HG03439 (cell line): ENCODE results near the gene ZNF488.
"Not testable (repeated sequence)": the region's sequence is repeated elsewhere in the genome, so short reads cannot be mapped to it uniquely, and the experiment has no call there.

Source experiments
- ATAC-seq: cut with Tn5 transposase; IDR thresholded peaks from one replicate; pipeline ENCODE4 v1.9.1; 2021; ENCODE audit warnings: mild to moderate bottlenecking, moderate library complexity; ENCODE audit not compliant: unreplicated experiment

Gene ZNF488

GRCh38 chr10:47410271-47410670 lies 26.2 kb upstream of the ZNF488 start:
- ATAC-seq: no peak

GRCh38 chr10:47409866-47410256 lies 25.8 kb upstream of the ZNF488 start:
- no peak for ATAC-seq

- ATAC-seq: no peak
Measured at GRCh38 chr10:47409171-47409865, 25.2 kb upstream of the ZNF488 start.

- no peak for ATAC-seq
Measured at GRCh38 chr10:47408606-47409005, 24.5 kb upstream of the ZNF488 start.

- no peak for ATAC-seq
Measured at GRCh38 chr10:47406870-47407691, 23.0 kb upstream of the ZNF488 start.

GRCh38 chr10:47406548-47406869 lies 22.4 kb upstream of the ZNF488 start:
- ATAC-seq: no peak

- no peak for ATAC-seq
Measured at GRCh38 chr10:47405857-47406547, 21.9 kb upstream of the ZNF488 start.

- ATAC-seq: no peak
Measured at GRCh38 chr10:47404937-47405336, 20.8 kb upstream of the ZNF488 start.

GRCh38 chr10:47404446-47404845 lies 20.4 kb upstream of the ZNF488 start:
- no peak for ATAC-seq

- no peak for ATAC-seq
Measured at GRCh38 chr10:47403446-47404318, 19.6 kb upstream of the ZNF488 start.

GRCh38 chr10:47402641-47403301 lies 18.7 kb upstream of the ZNF488 start:
- no peak for ATAC-seq

- no peak for ATAC-seq
Measured at GRCh38 chr10:47401874-47402640, 18.0 kb upstream of the ZNF488 start.

- no peak for ATAC-seq
Measured at GRCh38 chr10:47401210-47401609, 17.1 kb upstream of the ZNF488 start.

- ATAC-seq: no peak
Measured at GRCh38 chr10:47400786-47401185, 16.7 kb upstream of the ZNF488 start.

GRCh38 chr10:47400251-47400650 lies 16.2 kb upstream of the ZNF488 start:
- ATAC-seq: no peak

- no peak for ATAC-seq
Measured at GRCh38 chr10:47397256-47397655, 13.2 kb upstream of the ZNF488 start.

- no peak for ATAC-seq
Measured at GRCh38 chr10:47396311-47396717, 12.2 kb upstream of the ZNF488 start.

- no peak for ATAC-seq
Measured at GRCh38 chr10:47389619-47390018, 5.5 kb upstream of the ZNF488 start.

GRCh38 chr10:47388879-47389278 lies 4.8 kb upstream of the ZNF488 start:
- no peak for ATAC-seq

- ATAC-seq: not testable (repeated sequence)
Measured at GRCh38 chr10:47386104-47386503, 2.0 kb upstream of the ZNF488 start.
